ENCODE measurements around the gene ACYP1. TPM values are rescaled to one million over a fixed set of nuclear protein-coding genes. Genes with fewer than 3 reads are reported as not detected.
A peak's percentile ranks its signal among the peaks of the same experiment; 100 is the strongest.

The ACYP1 gene
- total and polyA plus RNA-seq, 9 of the 15 experiments (the other 6 are each of a cell fraction or from before 2014, with no cell fraction given) = 19.9 to 113 (median 52.3) TPM

DNA sequence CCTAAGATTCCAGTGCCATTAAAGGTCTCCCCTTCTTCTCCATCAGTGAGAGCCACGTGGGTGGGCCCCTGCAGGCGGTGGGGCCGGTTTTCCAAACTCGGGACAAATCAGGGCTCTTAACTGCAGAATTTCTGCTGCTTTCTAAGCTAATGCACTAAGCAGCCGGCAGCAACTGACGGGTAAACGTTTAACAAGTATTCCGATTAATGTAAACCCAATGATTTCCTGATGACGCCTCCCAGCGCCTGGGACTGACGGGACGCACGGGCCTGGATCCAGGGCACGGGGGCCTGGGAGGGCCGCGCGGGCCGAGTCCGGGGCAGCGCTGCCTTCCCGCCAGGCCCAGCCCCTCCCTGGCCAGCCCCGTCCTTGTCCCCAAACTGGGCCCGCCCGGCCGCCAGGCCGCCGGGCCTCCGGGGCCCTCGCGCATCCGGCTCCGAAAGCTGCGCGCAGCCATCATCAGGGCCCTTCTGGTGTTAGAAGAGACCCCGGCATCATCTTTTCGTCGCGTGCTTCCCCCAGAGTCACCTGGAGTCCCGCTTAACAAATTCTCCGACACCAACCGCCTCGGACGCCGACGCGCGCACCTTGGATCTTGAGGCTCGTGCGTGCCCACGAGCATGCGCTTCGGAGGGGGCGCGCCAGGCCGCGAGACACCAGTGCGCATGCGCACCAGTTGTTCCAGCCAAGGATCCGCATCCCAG lies 12.8 kb downstream of the ACYP1 start, which contains the start of gene MLH3 (continued):
- TF ChIP-seq ZNF318 (IDR thresholded peaks at IDR 0.05; ENCODE audit: borderline replicate concordance in 1 of 2, low read depth in 1 of 2) = no peak
- no peak for TF ChIP-seq EGR1 (conservative IDR thresholded peaks at IDR 0.05)
- TF ChIP-seq, protein P1, sequence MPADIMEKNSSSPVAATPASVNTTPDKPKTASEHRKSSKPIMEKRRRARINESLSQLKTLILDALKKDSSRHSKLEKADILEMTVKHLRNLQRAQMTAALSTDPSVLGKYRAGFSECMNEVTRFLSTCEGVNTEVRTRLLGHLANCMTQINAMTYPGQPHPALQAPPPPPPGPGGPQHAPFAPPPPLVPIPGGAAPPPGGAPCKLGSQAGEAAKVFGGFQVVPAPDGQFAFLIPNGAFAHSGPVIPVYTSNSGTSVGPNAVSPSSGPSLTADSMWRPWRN (IDR thresholded peaks at IDR 0.05; ENCODE audit: low read depth) = no peak
- no peak for TF ChIP-seq ZC3H4 (CRISPR knock-in tag; IDR thresholded peaks at IDR 0.05; ENCODE audit: borderline replicate concordance)
- TF ChIP-seq NR2C2 (CRISPR knock-in tag; IDR thresholded peaks at IDR 0.05) = no peak
- no peak for TF ChIP-seq NR2C2 (tag; IDR thresholded peaks at IDR 0.05)
- no peak for TF ChIP-seq SIN3A (IDR thresholded peaks at IDR 0.05; ENCODE audit: borderline replicate concordance in 2 of 2, control insufficient read depth in 1 of 2, low read depth in 2 of 2, low read length in 2 of 2)
- no peak for TF ChIP-seq ZFP91 (CRISPR knock-in tag; IDR thresholded peaks at IDR 0.05)
- TF ChIP-seq, protein P2, sequence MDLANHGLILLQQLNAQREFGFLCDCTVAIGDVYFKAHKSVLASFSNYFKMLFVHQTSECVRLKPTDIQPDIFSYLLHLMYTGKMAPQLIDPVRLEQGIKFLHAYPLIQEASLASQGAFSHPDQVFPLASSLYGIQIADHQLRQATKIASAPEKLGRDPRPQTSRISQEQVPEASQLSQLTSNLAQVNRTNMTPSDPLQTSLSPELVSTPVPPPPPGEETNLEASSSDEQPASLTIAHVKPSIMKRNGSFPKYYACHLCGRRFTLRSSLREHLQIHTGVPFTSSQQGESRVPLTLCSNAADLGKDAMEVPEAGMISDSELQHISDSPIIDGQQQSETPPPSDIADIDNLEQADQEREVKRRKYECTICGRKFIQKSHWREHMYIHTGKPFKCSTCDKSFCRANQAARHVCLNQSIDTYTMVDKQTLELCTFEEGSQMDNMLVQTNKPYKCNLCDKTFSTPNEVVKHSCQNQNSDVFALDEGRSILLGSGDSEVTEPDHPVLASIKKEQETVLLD (IDR thresholded peaks at IDR 0.05) = peak; percentile 99
- TF ChIP-seq, protein P3, sequence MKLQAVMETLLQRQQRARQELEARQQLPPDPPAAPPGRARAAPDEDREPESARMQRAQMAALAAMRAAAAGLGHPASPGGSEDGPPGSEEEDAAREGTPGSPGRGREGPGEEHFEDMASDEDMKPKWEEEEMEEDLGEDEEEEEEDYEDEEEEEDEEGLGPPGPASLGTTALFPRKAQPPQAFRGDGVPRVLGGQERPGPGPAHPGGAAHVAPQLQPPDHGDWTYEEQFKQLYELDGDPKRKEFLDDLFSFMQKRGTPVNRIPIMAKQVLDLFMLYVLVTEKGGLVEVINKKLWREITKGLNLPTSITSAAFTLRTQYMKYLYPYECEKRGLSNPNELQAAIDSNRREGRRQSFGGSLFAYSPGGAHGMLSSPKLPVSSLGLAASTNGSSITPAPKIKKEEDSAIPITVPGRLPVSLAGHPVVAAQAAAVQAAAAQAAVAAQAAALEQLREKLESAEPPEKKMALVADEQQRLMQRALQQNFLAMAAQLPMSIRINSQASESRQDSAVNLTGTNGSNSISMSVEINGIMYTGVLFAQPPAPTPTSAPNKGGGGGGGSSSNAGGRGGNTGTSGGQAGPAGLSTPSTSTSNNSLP (IDR thresholded peaks at IDR 0.05; ENCODE audit: borderline replicate concordance, low read depth, low read length) = no peak
